Mucosa of descending colon (tissue), 3 donors: ENCODE measurements around the gene FEM1B. TPM values are rescaled to one million over a fixed set of nuclear protein-coding genes. Genes with fewer than 3 reads are reported as not detected.

Experiments used
- ATAC-seq: fragments of 200-7000 bp; cut with Tn5 transposase; one replicate; pipeline ENCODE4 v1.9.1; 2020; ENCODE audit warnings: mild to moderate bottlenecking, moderate library complexity
- DNase-seq, 3 donors: peaks; one replicate each; pipeline ENCODE4 v3.0.0-alpha.2; 2020
- H3K36me3 ChIP-seq: fragments of 200-600 bp; one replicate; pipeline ENCODE4 v1.8.0; 2021; ENCODE audit warnings: low read depth, mild to moderate bottlenecking
- H3K4me1 ChIP-seq: fragments of 200-600 bp; one replicate; pipeline ENCODE4 v1.8.0; 2021; ENCODE audit warnings: low read depth, mild to moderate bottlenecking
- H3K4me3 ChIP-seq: fragments of 200-600 bp; one replicate; pipeline ENCODE4 v1.8.0; 2021; ENCODE audit warnings: mild to moderate bottlenecking
- H3K9me3 ChIP-seq: fragments of 200-600 bp; one replicate; pipeline ENCODE4 v1.8.0; 2021; ENCODE audit warnings: mild to moderate bottlenecking
- intact Hi-C, 2 donors: fragments of 100-400 bp; cut with DNase I in 1 of 2; cut with micrococcal nuclease in 1 of 2; formaldehyde crosslinking; loops; one replicate each; pipeline versions ENCODE4 v1.11.0 to v1.11.1; 2022; cut with DNase I, micrococcal nuclease
- total RNA-seq, 3 donors: library from RNA; stranded (reverse); fragmentation: NEBNext Ultra II Directional in 2 of 3; extraction: Animal tissue kit (Norgen Biotek cat#: 25700) in 2 of 3; gene quantifications; one replicate each; pipeline versions ENCODE4 v1.2.1 to v1.2.4, GENCODE V29; 2021 to 2023
- TF ChIP-seq, protein P1 (sequence below): fragments of 200-600 bp; IDR thresholded peaks from one replicate; pipeline ENCODE4 v1.8.0; 2022; ENCODE audit warnings: antibody characterized with exemption, mild to moderate bottlenecking
- donor health status: DM: no; HTN: no; CAD: no; lungs with moderate emphysema.
- donor health status: DM: no; HTN: no; CAD: no.
- donor health status: DM: no; HTN: yes; CAD: no.

FEM1B gene
- total RNA-seq, 3 donors from 2014 or later, result 50.4 to 65.3 (median 65.3) TPM

DNA sequence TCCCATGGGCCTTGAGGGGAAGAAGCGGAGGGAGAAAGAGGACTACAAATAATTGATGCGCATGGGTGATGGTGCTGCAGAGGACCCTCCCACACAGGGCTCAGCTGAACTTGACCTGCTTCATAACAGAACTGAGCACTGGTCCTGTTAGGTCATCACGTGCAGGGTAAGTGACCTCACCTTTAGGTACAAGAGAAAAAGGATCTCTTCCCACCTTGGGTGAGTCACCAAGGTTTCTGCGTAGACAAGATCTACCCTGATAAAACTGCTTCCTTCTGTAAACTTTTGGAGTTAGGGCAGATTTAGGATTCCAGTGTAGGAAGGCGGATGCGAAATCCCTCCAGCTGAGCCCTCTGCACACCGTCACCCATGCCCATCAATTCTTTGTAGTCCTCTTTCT, 67.1 kb downstream of the FEM1B start:
- Histone ChIP-seq H3K36me3 (no peaks in the 10 kb centered on the region), H3K9me3 (no peaks in the 10 kb centered on the region), H3K4me3 (no peak overlapping the region), H3K4me1 (no peaks in the 10 kb centered on the region)
- ATAC-seq (no peak), DNase-seq (no peak)
- TF ChIP-seq, protein P1, sequence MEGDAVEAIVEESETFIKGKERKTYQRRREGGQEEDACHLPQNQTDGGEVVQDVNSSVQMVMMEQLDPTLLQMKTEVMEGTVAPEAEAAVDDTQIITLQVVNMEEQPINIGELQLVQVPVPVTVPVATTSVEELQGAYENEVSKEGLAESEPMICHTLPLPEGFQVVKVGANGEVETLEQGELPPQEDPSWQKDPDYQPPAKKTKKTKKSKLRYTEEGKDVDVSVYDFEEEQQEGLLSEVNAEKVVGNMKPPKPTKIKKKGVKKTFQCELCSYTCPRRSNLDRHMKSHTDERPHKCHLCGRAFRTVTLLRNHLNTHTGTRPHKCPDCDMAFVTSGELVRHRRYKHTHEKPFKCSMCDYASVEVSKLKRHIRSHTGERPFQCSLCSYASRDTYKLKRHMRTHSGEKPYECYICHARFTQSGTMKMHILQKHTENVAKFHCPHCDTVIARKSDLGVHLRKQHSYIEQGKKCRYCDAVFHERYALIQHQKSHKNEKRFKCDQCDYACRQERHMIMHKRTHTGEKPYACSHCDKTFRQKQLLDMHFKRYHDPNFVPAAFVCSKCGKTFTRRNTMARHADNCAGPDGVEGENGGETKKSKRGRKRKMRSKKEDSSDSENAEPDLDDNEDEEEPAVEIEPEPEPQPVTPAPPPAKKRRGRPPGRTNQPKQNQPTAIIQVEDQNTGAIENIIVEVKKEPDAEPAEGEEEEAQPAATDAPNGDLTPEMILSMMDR, result no peak
- intact Hi-C loops, result no loop called here

Other genes starting within 250 kb of the FEM1B start
- 10 to 100 TPM; 35.4 to 59.3 (median 37.7) TPM for gene PIAS1, start 223.4 kb upstream of the FEM1B start, total RNA-seq
- 100 to 1,000 TPM in 1 of 3 donors, 10 to 100 TPM in 2; 50.8 to 122 (median 98.1) TPM for gene CALML4, start 72.4 kb upstream of the FEM1B start, total RNA-seq
- 10 to 100 TPM; 20.1 to 39.2 (median 31.0) TPM for gene CLN6, start 48.0 kb upstream of the FEM1B start, total RNA-seq
- 1 to 10 TPM; 1.8 to 2.4 (median 2.1) TPM for gene ITGA11, start 154.4 kb downstream of the FEM1B start, total RNA-seq